WERI-Rb-1 (cell line): ENCODE measurements around the gene DUSP6.

Experiments
- DNase-seq: peaks from one replicate; pipeline ENCODE4 v3.0.0-alpha.2; 2020
- H3K27ac ChIP-seq: fragments of 250-450 bp; sonication (Bioruptor Pico); 2 replicates; pipeline ENCODE4 v1.5.1; 2020; ENCODE audit warnings: mild to moderate bottlenecking, moderate library complexity
- H3K27me3 ChIP-seq: fragments of 250-450 bp; sonication (Bioruptor Pico); 2 replicates; pipeline ENCODE4 v1.5.1; 2021; ENCODE audit warnings: mild to moderate bottlenecking, low read depth, moderate library complexity; ENCODE audit not compliant: insufficient read depth, severe bottlenecking
- H3K36me3 ChIP-seq: fragments of 250-450 bp; sonication (Bioruptor Pico); 2 replicates; pipeline ENCODE4 v1.5.1; 2020; ENCODE audit warnings: mild to moderate bottlenecking, moderate library complexity
- H3K4me3 ChIP-seq: 2 replicates; pipeline ENCODE4 v1.5.1; 2011; ENCODE audit warnings: low read depth, mild to moderate bottlenecking, control low read depth, low read length
- H3K9me3 ChIP-seq: fragments of 250-450 bp; sonication (Bioruptor Pico); 2 replicates; pipeline ENCODE4 v1.5.1; 2021; ENCODE audit warnings: mild to moderate bottlenecking, moderate library complexity; ENCODE audit not compliant: severe bottlenecking
- TF ChIP-seq, protein P1 (sequence below): IDR thresholded peaks from 2 replicates; pipeline ENCODE4 v1.5.1; 2011; ENCODE audit warnings: low read depth, mild to moderate bottlenecking, control low read depth, inconsistent platforms, low read length

DUSP6 gene

DNA sequence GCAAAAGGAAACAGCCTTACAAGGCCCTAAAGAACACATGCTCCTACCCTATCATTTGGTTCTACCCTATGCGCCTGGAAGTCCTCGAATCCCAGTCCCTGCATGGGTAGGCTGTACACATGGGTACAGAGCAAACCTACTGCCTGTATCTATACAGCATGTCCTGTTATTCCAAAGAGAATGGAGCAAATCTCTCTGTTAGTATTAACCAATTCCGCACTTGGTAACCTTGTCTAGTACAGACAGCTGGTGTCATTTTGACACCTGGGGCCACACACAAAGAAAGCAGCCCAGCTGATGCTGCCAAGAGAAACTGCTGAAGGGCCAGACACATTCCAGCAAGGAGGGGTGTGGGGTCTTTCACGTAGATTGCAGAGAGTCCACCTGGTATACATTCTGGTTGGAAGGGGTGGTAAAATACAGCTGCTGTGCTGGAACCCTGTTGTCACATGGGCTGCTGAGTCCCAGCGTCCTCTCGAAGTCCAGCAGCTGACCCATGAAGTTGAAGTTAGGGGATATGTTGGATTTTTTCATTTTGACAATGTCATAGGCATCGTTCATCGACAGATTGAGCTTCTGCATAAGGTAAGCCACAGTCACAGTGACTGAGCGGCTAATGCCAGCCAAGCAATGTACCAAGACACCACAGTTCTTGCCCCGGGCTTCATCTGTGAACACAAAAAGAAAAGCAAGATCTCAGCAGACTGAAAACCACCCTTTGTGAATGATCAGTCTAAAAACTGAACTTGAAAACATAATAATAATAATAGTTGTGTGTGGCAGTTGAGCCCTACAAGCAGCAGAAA lies 3.2 kb downstream of the DUSP6 start:
- H3K9me3 ChIP-seq: no peaks in the 10 kb centered on the region
- H3K27me3 ChIP-seq: peaks cover 7% of the 10 kb centered on the region
- no peak overlapping the region for H3K4me3 ChIP-seq
- no peak for DNase-seq
- H3K27ac ChIP-seq: no peak overlapping the region
- H3K36me3 ChIP-seq: no peaks in the 10 kb centered on the region
- TF ChIP-seq, protein P1, sequence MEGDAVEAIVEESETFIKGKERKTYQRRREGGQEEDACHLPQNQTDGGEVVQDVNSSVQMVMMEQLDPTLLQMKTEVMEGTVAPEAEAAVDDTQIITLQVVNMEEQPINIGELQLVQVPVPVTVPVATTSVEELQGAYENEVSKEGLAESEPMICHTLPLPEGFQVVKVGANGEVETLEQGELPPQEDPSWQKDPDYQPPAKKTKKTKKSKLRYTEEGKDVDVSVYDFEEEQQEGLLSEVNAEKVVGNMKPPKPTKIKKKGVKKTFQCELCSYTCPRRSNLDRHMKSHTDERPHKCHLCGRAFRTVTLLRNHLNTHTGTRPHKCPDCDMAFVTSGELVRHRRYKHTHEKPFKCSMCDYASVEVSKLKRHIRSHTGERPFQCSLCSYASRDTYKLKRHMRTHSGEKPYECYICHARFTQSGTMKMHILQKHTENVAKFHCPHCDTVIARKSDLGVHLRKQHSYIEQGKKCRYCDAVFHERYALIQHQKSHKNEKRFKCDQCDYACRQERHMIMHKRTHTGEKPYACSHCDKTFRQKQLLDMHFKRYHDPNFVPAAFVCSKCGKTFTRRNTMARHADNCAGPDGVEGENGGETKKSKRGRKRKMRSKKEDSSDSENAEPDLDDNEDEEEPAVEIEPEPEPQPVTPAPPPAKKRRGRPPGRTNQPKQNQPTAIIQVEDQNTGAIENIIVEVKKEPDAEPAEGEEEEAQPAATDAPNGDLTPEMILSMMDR: no peak

DNA sequence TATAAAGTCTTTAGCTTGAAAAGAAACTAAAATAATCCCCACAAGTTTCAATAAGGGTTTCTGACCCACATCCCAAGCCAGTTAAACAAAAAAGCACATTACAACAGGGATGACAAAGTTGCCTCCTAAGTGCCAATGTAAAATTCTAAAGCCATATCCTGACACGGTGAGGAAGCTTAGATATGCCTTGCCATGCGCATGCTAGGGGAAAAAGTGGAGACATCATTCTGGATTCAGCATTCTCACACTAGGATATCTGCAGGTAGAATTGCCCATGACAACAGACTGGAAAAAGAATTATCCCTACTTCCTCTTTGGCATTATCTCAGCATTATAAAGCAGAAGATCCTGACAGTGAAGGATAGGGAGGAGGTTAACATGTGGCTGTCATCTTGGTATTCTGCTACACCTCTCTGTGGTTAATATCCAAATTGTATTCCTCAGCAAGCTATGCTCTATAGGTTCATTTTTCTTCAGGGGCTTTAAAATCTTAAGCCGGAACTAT lies 4.9 kb downstream of the DUSP6 start:
- H3K4me3 ChIP-seq: no peak overlapping the region
- no peaks in the 10 kb centered on the region for H3K36me3 ChIP-seq
- no peaks in the 10 kb centered on the region for H3K9me3 ChIP-seq
- no peak for DNase-seq
- peaks cover 7% of the 10 kb centered on the region for H3K27me3 ChIP-seq
- TF ChIP-seq, protein P1: no peak
- H3K27ac ChIP-seq: no peak overlapping the region

DNA sequence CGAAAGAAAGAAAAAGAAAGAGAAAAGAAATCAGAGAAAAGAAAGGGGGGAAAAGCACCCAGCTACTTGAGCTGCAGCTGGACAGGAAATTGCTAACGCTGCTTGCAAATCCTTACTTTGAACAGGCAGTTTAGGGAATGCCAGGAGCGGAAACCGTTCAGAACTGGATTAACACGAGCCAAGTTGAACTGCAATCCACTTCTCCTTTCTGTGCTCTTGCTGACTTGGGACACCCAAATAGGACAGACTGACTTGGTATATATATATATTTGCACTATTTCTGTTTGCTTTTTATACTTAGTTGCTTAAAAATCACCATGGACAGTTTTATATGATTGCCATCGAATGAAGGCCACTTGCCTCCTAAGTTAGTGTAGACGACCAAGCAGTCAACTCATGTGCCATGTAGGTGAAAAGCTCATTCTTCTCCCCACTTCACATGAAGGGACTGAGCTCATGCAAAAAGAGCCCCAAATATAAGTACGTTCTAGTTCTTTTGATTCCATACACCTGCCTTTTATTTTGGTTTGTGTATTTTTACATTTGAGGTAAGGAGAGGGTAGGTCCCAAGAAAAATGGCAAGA lies 5.5 kb downstream of the DUSP6 start:
- TF ChIP-seq, protein P1: no peak
- no peak for DNase-seq
- peaks cover 7% of the 10 kb centered on the region for H3K27me3 ChIP-seq
- H3K27ac ChIP-seq: no peak overlapping the region
- H3K4me3 ChIP-seq: no peak overlapping the region
- no peaks in the 10 kb centered on the region for H3K36me3 ChIP-seq
- no peaks in the 10 kb centered on the region for H3K9me3 ChIP-seq

GRCh38 chr12:89345830-89346740 lies 6.2 kb downstream of the DUSP6 start:
- Histone ChIP-seq H3K9me3 (no peaks in the 10 kb centered on the region), H3K27me3 (peaks cover 5% of the 10 kb centered on the region), H3K4me3 (no peak overlapping the region), H3K36me3 (no peaks in the 10 kb centered on the region), H3K27ac (no peak overlapping the region)
- TF ChIP-seq, protein P1: no peak
- DNase-seq: no peak

DNA sequence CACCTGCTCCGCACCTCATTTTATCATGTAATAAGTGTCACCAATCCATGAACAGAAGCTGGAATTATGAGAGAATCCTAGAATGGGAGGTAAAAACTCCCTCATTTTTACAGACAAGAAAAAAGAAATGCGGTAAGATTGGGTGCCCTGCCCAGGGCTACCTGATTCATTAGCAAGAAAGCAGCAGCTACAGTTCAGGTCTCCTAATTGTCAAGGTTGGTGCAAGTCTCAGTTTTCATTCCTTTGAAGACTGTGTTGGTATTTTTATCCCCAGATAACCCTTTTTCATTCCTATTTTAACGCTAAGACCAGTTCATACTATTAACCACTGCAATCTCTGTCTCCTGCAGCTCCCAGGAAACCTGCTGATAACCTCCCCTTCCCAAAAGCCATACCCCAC lies 6.9 kb downstream of the DUSP6 start:
- Histone ChIP-seq H3K27me3 (no peaks in the 10 kb centered on the region), H3K27ac (no peak overlapping the region)
- TF ChIP-seq, protein P1: no peak

More for the DNA sequence above, 6.9 kb downstream of the DUSP6 start:
- H3K36me3 ChIP-seq: no peaks in the 10 kb centered on the region
- DNase-seq: no peak
- H3K4me3 ChIP-seq: no peak overlapping the region
- H3K9me3 ChIP-seq: no peaks in the 10 kb centered on the region
